T-helper 2 cell (primary cell): ENCODE results near the gene RTP2.

Experiments used
- DNase-seq, 5 experiments: peaks; one replicate each; pipeline versions ENCODE4 v3.0.0 to v3.0.0-alpha.2; 2012 to 2022

The RTP2 gene

GRCh38 chr3:187738331-187739093 lies 36.2 kb upstream of the RTP2 start:
- peak in 4 of 5 experiments; percentile 54 to 83 (median 56) for DNase-seq

GRCh38 chr3:187738071-187738330 lies 35.6 kb upstream of the RTP2 start:
- no peak for DNase-seq

GRCh38 chr3:187737368-187738070 lies 35.2 kb upstream of the RTP2 start:
- DNase-seq: peak in 4 of 5 experiments; percentile 15 to 53 (median 23)

- no peak for DNase-seq
Observed at GRCh38 chr3:187737006-187737367, 34.6 kb upstream of the RTP2 start.

- DNase-seq: no peak
Observed at GRCh38 chr3:187736418-187736871, 34.1 kb upstream of the RTP2 start.

- DNase-seq: no peak
Observed at GRCh38 chr3:187735837-187736236, 33.5 kb upstream of the RTP2 start.

- DNase-seq: no peak
Observed at GRCh38 chr3:187735383-187735782, 33.0 kb upstream of the RTP2 start.

GRCh38 chr3:187734841-187735240 lies 32.5 kb upstream of the RTP2 start:
- no peak for DNase-seq

- no peak for DNase-seq
Observed at GRCh38 chr3:187733371-187733770, 31.0 kb upstream of the RTP2 start.

GRCh38 chr3:187729598-187729997 lies 27.2 kb upstream of the RTP2 start:
- no peak for DNase-seq

- no peak for DNase-seq
Observed at GRCh38 chr3:187728940-187729583, 26.7 kb upstream of the RTP2 start.

GRCh38 chr3:187728248-187728647 lies 25.9 kb upstream of the RTP2 start:
- no peak for DNase-seq

GRCh38 chr3:187726564-187726963 lies 24.2 kb upstream of the RTP2 start:
- DNase-seq: no peak

GRCh38 chr3:187725653-187726370 lies 23.5 kb upstream of the RTP2 start:
- no peak for DNase-seq

GRCh38 chr3:187725224-187725623 lies 22.9 kb upstream of the RTP2 start:
- no peak for DNase-seq

- DNase-seq: no peak
Observed at GRCh38 chr3:187722206-187722612, 19.9 kb upstream of the RTP2 start.

GRCh38 chr3:187721055-187721454 lies 18.7 kb upstream of the RTP2 start:
- no peak for DNase-seq

GRCh38 chr3:187720337-187720670 lies 17.9 kb upstream of the RTP2 start:
- no peak for DNase-seq

- no peak for DNase-seq
Observed at GRCh38 chr3:187719628-187720336, 17.4 kb upstream of the RTP2 start.

GRCh38 chr3:187718802-187719201 lies 16.4 kb upstream of the RTP2 start:
- no peak for DNase-seq

- no peak for DNase-seq
Observed at GRCh38 chr3:187717572-187717971, 15.2 kb upstream of the RTP2 start.

- peak in 4 of 5 experiments; percentile 51 to 75 (median 53) for DNase-seq
Observed at GRCh38 chr3:187714404-187714979, 12.1 kb upstream of the RTP2 start.
